Colonic mucosa (tissue), 4 donors: ENCODE measurements around the gene ALOXE3. TPM values are rescaled to one million over a fixed set of nuclear protein-coding genes. Genes with fewer than 3 reads are reported as not detected.

Experiments used
- DNase-seq: peaks from one replicate; pipeline ENCODE4 v3.0.0-alpha.2; 2020
- H3K27ac ChIP-seq: fragments of 200-600 bp; one replicate; pipeline ENCODE4 v1.8.0; 2021
- H3K27me3 ChIP-seq: fragments of 200-600 bp; one replicate; pipeline ENCODE4 v1.8.0; 2021
- H3K36me3 ChIP-seq: fragments of 200-600 bp; one replicate; pipeline ENCODE4 v1.8.0; 2021
- H3K4me1 ChIP-seq: fragments of 200-600 bp; one replicate; pipeline ENCODE4 v1.8.0; 2021; ENCODE audit warnings: mild to moderate bottlenecking
- H3K4me3 ChIP-seq: fragments of 200-600 bp; one replicate; pipeline ENCODE4 v1.8.0; 2021
- H3K9ac ChIP-seq, 2 donors: one replicate each; pipeline ENCODE4 v1.7.0; 2013; ENCODE audit warnings: control low read depth in 2 of 2, low read depth in 2 of 2, low read length in 2 of 2
- H3K9me3 ChIP-seq: fragments of 200-600 bp; one replicate; pipeline ENCODE4 v1.8.0; 2021
- intact Hi-C: fragments of 100-400 bp; cut with DNase I; formaldehyde crosslinking; loops from one replicate; pipeline ENCODE4 v1.14.1; 2022
- total RNA-seq, 2 donors: library from RNA; stranded (reverse); fragmentation: NEBNext Ultra II Directional in 1 of 2; extraction: Animal tissue kit (Norgen Biotek cat#: 25700) in 1 of 2; gene quantifications; one replicate each; pipeline ENCODE4 v1.2.1, GENCODE V29; 2021
- TF ChIP-seq, protein P1 (sequence below): fragments of 200-600 bp; IDR thresholded peaks from one replicate; pipeline ENCODE4 v1.8.0; 2022; ENCODE audit warnings: antibody characterized with exemption, mild to moderate bottlenecking
- donor health status: healthy.
- donor health status: DM: no; HTN: no; CAD: no.
- donor health status: DM: no; HTN: no; CAD: no.

ALOXE3 gene
- total RNA-seq, 2 donors from 2014 or later: not detected

DNA sequence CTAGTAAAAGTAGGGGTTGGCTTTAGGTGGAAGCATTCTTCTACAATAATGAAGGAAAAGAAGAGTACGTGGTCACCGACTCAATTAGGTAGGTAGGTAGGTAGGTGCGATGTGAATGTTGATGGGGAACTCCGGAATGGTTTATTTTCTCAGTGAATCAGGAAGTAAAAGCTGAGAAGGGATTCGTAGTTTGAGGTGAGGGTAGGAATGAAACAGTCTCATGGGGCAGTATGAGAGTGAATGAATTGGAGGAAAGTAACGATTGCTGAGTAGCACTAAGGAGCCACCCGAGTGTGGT lies 20.0 kb upstream of the ALOXE3 start:
- TF ChIP-seq, protein P1, sequence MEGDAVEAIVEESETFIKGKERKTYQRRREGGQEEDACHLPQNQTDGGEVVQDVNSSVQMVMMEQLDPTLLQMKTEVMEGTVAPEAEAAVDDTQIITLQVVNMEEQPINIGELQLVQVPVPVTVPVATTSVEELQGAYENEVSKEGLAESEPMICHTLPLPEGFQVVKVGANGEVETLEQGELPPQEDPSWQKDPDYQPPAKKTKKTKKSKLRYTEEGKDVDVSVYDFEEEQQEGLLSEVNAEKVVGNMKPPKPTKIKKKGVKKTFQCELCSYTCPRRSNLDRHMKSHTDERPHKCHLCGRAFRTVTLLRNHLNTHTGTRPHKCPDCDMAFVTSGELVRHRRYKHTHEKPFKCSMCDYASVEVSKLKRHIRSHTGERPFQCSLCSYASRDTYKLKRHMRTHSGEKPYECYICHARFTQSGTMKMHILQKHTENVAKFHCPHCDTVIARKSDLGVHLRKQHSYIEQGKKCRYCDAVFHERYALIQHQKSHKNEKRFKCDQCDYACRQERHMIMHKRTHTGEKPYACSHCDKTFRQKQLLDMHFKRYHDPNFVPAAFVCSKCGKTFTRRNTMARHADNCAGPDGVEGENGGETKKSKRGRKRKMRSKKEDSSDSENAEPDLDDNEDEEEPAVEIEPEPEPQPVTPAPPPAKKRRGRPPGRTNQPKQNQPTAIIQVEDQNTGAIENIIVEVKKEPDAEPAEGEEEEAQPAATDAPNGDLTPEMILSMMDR: no peak
- Histone ChIP-seq H3K9me3 (no peaks in the 10 kb centered on the region), H3K27me3 (no peaks in the 10 kb centered on the region), H3K4me1 (no peaks in the 10 kb centered on the region), H3K27ac (peak overlapping the region; percentile 78), H3K36me3 (peaks cover 4% of the 10 kb centered on the region), H3K4me3 (peak overlapping the region; percentile 20), H3K9ac (peak overlapping the region; percentile 58 to 84)
- no peak for DNase-seq
- intact Hi-C loops: no loop called here

DNA sequence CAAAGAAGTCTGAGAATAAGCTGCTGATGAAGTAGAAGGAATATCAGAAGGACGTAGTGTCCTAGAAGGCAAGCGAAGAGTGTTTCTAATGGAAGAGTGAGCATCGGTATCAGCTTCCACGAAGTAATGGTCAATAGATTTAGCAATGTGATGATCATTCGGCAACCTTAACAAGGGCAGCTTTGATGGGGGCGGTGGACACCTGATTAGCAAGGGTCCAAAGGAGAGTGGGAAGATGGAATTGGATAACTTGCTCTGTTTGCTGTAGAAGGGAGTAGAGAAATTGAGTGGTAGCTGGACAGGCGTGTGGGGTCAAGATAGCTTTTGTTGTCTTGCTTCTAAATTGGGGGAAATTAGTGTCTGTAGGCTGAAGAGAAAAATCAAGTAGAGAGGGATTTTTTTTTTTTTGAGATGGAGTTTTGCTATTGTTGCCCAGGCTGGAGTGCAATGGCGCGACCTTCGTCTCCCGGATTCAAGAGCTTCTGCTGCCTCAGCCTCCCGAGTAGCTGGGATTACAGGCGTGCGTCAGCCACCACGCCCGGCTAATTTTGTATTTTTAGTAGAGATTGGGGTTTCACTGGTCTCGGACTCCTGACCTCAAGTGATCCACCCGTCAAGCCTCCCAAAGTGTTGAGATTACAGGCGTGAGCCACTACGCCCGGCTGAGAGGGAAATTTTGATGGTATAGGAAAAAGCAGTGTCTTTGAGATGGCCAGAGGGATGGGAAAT lies 19.5 kb upstream of the ALOXE3 start:
- intact Hi-C loops: no loop called here
- H3K36me3 ChIP-seq: peaks cover 4% of the 10 kb centered on the region
- H3K9ac ChIP-seq: peak overlapping the region; percentile 58 to 84
- peak overlapping the region; percentile 78 for H3K27ac ChIP-seq
- no peaks in the 10 kb centered on the region for H3K27me3 ChIP-seq
- no peaks in the 10 kb centered on the region for H3K9me3 ChIP-seq
- TF ChIP-seq, protein P1: no peak
- H3K4me1 ChIP-seq: no peaks in the 10 kb centered on the region
- DNase-seq: peak; percentile 41
- H3K4me3 ChIP-seq: peak overlapping the region; percentile 20

DNA sequence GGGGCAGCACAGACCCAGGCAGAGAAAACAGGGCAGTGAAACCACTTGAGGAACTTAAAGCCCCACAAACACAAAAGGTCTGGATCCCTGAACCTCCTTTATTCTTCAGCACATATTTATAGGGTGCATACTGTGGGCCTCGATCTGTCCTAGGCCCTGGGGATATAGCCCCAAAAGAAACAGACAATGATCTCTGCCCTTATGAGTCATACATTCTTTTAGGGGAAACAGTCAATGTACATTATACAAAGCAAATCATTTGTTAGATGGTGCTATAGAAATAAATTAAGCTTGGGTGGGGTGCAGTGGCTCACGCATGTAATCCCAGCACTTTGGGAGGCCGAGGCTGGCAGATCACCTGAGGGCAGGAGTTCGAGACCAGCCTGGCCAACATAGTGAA lies 15.6 kb upstream of the ALOXE3 start:
- Histone ChIP-seq H3K27me3 (peaks cover 6% of the 10 kb centered on the region), H3K9me3 (no peaks in the 10 kb centered on the region), H3K36me3 (no peaks in the 10 kb centered on the region), H3K27ac (no peak overlapping the region), H3K4me1 (no peaks in the 10 kb centered on the region), H3K4me3 (no peak overlapping the region), H3K9ac (no peak overlapping the region)
- no peak for DNase-seq
- intact Hi-C loops: no loop called here
- TF ChIP-seq, protein P1: no peak

DNA sequence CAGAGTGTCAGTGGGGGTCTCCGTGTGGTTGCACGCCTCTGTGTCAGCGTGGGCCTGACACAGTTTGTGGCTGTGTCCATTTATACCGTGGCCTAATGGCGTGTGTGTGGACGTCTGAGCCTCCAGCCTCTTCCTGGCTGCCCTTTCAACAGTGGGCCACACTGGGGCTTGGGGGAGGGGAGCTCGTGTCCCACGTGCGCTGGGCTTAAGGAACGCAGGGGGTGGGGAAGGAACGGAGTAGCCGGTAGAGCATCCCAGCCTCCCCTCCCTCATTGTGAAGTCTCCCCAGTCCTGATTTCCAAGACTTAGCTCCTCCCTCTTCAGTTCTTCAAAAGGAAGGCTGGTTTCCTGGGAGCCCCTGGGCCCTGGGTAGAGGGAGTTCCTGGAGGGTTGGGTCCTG lies 15.1 kb upstream of the ALOXE3 start:
- Histone ChIP-seq H3K9me3 (no peaks in the 10 kb centered on the region), H3K4me3 (no peak overlapping the region), H3K9ac (no peak overlapping the region), H3K36me3 (no peaks in the 10 kb centered on the region), H3K4me1 (no peaks in the 10 kb centered on the region), H3K27me3 (peaks cover 6% of the 10 kb centered on the region), H3K27ac (no peak overlapping the region)
- TF ChIP-seq, protein P1: no peak
- intact Hi-C loops: no loop called here
- no peak for DNase-seq

DNA sequence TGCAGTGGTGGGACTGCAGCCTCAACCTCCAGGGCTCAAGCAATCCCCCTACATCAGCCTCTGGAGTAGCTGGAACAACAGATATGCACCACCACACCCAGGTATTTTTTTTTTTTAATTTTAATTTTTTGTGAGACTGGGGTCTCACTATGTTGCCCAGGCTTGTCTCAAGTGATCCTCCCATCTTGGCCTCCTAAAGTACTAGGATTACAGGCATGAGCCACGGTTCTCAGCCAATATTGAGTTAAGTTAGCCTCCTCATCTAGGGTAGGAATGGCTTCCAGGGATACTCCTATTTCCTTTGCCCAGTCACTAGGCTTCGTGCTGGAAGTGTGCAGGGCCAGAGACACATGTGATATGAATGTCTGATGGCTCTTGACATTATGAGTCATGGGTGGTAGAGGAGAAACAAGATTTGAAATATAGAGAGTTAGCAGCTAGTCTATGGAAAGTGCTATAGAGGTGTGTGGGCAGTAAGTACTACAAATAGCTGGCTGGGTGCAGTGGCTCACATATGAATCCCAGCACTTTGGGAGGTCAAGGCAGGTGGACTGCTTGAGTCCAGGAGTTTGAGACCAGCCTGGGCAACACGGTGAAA lies 13.6 kb upstream of the ALOXE3 start:
- TF ChIP-seq, protein P1: no peak
- Histone ChIP-seq H3K36me3 (no peaks in the 10 kb centered on the region), H3K27ac (no peak overlapping the region), H3K27me3 (peaks cover 6% of the 10 kb centered on the region), H3K4me1 (no peaks in the 10 kb centered on the region), H3K4me3 (no peak overlapping the region), H3K9ac (no peak overlapping the region), H3K9me3 (no peaks in the 10 kb centered on the region)
- DNase-seq: no peak
- intact Hi-C loops: no loop called here
